Activated CD8-positive, alpha-beta memory T cell treated with anti-CD3 and anti-CD28 coated beads, Interleukin-2, amount 50 U/mL, for 24 hours (primary cell): ENCODE data around the gene GPRC5A.

Source experiments
- DNase-seq: peaks from one replicate; pipeline ENCODE4 v3.0.0-alpha.2; 2020; ENCODE audit errors: extremely low read depth

The GPRC5A gene

GRCh38 chr12:12909995-12910420 is 18.6 kb downstream of the GPRC5A start:
- no peak for DNase-seq

DNA sequence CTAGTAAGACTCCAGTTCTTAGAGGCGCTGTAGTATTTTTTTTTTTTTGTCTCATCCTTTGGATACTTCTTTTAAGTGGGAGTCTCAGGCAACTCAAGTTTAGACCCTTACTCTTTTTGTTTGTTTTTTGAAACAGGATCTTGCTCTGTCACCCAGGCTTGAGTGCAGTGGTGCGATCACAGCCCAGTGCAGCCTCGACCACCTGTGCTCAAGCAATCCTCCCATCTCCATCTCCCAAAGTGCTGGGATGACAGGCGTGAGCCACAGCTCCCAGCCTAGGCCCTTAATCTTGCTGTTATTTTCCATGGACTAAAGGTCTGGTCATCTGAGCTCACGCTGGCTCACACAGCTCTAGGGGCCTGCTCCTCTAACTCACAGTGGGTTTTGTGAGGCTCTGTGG is 21.3 kb downstream of the GPRC5A start:
- DNase-seq, result no peak

DNA sequence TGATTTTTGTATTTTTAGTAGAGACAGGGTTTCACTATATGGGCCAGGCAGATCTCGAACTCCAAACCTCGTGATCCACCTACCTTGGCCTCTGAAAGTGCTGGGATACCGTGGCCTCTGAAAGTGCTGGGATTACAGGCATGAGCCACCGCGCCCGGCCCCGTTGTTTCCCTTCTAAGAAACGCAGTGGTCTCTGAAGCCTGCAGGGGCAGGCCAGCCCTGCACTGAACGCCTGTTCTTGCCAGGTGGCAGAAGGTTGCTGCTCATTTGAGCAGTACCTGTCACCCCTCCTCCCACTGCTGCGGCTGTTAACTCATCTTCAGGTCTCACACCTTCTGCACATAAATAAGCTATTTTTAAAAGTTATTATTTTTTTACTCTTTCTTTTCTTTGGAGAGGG is 24.3 kb downstream of the GPRC5A start:
- DNase-seq, result no peak

DNA sequence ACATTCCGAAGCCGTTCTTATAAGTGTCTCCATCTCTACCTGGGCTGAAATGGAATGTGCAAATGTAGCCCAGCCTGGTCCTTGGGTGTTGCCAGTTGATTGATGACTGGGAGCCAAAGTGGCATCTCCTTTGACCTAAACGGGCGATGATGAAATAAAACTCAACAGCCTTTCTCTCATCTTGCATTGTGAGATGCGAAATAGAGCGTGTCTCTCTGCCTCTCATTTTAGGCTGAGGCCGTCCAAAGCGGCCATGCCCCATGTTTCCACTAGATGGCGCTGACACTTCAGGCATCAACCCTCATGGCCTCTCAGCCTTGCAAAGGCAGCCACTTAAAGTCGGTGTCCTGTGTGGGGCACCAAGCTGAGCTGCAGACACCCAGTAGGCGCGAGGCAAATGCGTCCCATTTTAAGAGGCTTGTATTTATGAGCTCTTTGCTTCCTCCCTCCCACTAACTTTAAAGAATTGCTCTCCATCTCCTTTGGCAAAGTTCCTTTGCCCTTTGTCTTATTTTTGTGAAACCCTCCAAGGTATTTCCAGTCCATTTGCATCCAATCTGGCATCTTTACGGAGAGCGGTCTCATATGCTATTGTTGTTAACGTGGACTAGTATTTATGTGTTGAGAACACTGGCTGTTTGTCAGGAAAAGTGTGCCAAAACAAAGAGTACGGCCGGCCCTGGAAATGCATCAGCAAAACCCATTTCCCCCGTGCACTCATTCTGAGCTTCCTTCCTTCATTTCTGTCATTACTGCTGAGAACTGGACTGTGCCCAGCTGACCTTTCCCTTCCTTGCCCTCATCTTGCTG is 25.0 kb downstream of the GPRC5A start:
- peak; percentile 70 for DNase-seq

DNA sequence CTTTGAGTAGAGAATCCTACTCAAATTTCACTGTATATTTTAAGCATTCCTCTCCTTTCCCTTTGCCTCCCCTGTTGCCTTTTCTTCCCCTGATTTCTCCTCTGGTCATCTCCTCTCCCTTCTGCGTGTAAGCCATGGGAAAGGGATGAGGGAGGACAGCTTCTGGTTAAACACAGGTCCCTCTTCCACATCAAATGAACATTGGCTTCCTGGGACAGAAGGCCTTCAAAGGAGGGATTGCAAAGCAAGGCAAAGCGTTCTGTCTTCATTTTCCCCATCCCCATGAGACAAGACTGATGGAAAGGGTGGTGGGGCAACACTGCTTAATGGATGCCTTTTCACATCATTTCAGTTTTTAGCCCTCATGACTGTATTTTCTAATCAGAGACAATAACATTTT is 26.2 kb downstream of the GPRC5A start:
- no peak for DNase-seq

- DNase-seq, result no peak
These were observed 27.5 kb downstream of the GPRC5A start for GRCh38 chr12:12918781-12919389.

GRCh38 chr12:12919666-12920435 is 28.5 kb downstream of the GPRC5A start:
- DNase-seq, result no peak

DNA sequence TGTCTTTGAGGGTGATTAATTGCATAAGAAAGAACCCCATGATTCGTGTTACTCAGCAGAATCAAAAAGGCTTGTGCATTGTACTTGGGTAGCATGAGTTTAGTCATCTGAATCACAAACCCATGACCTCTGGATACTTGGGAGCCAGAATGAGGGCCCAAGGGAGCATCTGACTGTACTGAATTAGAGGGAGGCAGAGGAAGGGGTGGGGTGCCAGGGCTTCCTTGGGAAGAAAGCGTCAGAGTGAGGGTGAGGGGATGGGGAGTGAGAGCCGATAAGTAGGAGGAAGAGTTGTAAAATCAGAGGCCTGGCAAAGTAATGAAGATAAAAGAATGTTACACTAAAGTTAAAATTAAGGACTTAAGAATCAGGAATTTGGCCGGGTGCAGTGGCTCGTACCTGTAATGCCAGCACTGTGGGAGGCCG is 30.8 kb downstream of the GPRC5A start:
- no peak for DNase-seq

GRCh38 chr12:12922978-12923377 is 31.6 kb downstream of the GPRC5A start:
- DNase-seq, result no peak

DNA sequence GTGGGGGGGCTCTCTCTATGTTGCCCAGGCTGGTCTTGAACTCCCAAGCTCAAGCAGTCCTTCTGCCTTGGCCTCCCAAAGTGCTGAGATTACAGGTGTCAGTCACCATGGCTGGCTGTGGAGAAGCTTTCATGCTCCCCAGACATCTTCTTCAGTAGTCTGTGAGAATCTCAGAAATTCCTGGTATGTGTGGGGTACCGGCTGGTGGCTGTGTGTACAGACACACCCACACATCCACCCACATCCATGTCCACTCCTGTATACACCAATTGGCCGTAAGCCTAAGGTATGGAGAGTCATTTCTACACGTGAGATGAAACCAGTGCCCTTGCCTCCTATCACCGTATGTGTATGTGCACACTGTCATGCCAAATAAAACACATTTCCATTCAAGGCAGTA is 32.8 kb downstream of the GPRC5A start:
- no peak for DNase-seq

- DNase-seq, result no peak
These were observed 34.0 kb downstream of the GPRC5A start for GRCh38 chr12:12925388-12925787.

GRCh38 chr12:12926571-12927071 is 35.3 kb downstream of the GPRC5A start:
- DNase-seq, result no peak

DNA sequence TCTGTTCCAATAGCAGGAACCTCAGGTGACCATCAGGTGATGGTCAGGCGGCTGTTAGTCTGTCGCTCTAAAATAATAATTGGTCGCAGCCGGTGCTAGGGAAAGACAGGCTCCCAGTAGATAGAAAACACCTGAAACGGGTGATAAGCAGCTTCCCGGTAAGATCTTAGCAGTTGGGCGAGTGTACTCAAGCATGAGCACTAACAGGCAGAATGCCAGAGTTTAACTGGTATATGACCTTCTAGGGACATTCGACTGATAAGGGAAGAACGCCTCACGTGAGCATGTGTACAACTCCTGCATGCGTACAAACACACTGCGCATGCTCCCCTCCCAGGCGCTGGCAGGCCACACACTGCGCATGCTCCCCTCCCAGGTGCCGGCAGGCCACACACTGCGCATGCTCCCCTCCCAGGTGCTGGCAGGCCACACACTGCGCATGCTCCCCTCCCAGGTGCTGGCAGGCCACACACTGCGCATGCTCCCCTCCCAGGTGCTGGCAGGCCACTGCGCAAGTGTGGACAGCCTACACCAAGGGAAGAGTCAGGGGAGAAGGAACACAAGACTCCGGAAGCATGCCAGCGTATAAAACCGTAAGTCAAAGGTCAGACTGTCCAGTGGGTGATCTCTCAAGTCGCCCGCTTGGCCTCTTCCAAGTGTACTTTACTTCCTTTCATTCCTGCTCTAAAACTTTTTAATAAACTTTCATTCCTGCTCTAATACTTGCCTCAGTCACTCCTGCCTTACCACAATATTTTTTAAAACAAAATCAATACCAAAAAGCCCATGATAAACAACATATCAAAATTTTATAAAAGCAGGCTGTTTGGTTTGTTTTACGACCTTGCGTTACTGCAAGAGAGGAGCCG is 36.1 kb downstream of the GPRC5A start:
- no peak for DNase-seq

GRCh38 chr12:12929696-12930095 is 38.3 kb downstream of the GPRC5A start:
- no peak for DNase-seq

DNA sequence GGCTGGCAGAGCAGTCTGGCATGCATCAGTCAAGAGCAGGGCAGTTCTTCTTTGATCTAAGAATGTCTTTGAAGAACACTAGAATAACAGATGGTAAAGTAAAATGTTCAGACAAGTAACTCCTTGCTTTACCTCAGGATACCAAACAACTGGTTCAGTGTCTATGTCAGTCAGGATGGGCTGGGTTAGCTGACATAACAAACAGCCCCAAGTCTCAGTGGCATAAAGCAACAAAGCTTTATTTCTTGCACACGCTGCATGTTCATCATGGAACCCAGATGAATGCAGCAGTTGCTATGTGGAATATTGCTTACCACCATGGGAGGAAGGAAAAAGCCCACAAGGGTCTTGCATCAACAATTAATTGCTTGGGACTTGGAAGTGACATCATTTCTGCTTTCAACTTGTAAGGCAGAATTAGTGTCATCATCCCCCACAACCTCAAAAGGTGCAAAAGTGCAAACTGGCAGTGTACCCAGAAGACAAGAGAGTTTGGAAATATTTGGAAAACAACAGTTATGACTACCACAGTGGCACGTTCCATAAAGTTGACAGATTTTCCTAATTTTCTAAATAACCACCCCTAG is 39.4 kb downstream of the GPRC5A start:
- no peak for DNase-seq

DNA sequence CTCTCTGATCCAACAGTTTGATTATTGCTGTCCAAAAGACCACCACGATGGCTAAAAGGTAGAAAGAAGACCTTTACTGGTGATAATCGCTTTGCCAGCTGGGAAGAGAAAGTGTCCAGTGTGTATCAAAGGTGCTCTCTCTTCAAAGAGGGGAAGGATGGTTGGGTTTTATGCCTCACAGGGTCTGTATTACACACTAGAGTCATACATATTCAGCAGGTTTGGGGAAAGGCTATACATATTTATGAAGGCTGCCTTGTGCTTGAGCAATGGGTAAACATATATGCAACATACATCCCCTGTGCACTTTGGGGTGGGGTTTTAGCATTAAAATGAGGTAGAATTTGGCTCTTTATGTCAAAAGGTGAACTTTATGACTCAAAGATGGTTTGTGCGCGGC is 42.4 kb downstream of the GPRC5A start:
- no peak for DNase-seq

- DNase-seq, result no peak
These were observed 43.2 kb downstream of the GPRC5A start for GRCh38 chr12:12934556-12934955.

DNA sequence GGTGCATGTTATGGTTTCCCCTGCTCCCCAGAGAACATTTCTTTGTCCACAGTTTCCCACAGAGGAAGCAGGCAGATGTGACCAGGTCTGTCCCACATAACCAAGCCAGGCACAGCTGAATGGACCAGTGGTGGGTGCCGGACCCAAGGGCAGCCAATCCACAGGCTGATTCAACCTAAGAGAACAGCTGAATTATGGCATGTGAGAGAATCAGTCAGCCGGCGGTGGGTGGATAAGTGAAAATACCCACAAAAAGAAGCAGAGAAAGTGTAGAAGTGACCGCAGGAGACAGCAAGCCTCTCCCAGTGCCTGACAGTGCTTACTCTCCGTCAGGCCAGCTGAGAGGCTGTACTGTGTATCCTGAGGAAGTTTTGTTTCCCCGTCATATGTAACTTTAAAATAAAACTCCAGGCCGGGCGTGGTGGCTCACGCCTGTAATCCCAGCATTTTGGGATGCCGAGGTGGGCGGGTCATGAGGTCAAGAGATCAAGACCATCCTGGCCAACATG is 45.7 kb downstream of the GPRC5A start:
- no peak for DNase-seq

DNA sequence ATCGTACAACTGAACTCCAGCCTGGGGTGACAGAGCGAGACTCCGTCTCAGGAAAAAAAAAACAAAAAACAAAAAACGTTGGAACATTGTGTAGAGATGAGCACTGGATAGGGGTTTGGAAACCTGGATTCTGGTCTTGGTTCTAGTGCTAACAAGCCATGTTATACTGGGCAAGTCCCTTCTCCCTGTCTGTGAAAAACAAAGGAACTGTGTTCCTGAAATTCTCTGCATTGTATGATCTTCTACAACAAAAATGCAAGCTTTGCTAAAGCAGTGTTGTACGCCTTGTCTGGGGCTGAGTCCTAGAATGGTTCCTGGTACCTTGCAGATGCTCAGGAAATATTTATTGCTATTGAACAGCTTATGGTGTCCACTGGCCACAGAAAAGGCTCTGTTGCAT is 47.2 kb downstream of the GPRC5A start:
- DNase-seq, result no peak

DNA sequence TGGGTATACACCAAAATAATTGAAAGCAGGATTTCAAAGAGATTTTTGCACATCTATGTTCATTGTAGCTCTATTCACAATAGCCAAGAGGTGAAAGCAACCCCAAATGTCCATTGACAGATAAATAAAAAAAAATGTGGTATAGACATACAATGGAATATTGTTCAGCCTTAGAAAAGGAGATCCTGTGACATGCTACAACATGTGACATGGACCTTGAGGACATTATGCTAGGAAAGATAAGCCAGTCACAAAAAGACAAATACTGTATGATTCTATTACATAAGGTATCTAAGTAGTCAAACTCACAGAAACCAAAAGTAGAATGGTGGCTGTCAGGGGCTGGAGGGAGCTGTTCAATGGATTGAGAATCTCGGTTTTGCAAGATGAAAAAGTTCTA is 48.5 kb downstream of the GPRC5A start:
- no peak for DNase-seq
